ENCODE results near the gene ATP6V0A4.

DNA sequence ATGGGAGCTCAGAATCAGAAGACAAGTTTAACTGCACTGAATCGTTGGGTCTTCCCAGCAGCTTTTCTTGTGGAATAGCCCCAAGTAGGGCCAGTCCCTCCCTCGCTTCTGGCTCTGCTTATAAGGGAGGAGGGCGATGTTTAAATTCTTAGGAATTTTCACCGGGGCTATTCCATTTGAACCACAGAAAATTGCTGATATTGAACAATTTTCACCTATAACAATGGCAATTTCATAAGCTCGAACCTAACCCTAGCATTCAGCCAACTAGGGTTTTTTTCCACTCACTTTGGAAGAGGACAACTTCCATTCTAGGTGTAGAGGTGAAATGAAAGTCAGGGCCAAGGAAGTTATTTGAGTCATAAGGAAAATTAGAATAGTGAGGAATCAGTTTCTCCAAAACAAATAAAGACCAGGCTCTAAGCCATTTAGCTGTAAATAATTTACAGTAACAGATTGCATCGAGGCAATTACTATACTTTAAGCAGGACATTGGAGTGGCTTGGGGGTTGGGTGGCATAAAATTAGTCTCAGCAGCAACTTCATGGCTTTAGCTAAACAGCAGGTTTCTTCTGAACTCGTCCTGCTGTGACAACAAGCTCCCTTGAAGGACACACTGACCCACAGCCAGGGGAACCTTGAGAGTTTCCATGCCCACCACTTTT is 1.5 kb upstream of the ATP6V0A4 start:
- TF ChIP-seq GABPA (IDR thresholded peaks at IDR 0.05; ENCODE audit: low read depth) (no peak), SMC3 (IDR thresholded peaks at IDR 0.05; ENCODE audit: low read depth, low read length) (no peak), RFX5 (IDR thresholded peaks at IDR 0.05; ENCODE audit: low read length) (no peak), RXRA (IDR thresholded peaks at IDR 0.05; ENCODE audit: borderline replicate concordance, low read depth) (no peak)
- TF ChIP-seq, protein P1, sequence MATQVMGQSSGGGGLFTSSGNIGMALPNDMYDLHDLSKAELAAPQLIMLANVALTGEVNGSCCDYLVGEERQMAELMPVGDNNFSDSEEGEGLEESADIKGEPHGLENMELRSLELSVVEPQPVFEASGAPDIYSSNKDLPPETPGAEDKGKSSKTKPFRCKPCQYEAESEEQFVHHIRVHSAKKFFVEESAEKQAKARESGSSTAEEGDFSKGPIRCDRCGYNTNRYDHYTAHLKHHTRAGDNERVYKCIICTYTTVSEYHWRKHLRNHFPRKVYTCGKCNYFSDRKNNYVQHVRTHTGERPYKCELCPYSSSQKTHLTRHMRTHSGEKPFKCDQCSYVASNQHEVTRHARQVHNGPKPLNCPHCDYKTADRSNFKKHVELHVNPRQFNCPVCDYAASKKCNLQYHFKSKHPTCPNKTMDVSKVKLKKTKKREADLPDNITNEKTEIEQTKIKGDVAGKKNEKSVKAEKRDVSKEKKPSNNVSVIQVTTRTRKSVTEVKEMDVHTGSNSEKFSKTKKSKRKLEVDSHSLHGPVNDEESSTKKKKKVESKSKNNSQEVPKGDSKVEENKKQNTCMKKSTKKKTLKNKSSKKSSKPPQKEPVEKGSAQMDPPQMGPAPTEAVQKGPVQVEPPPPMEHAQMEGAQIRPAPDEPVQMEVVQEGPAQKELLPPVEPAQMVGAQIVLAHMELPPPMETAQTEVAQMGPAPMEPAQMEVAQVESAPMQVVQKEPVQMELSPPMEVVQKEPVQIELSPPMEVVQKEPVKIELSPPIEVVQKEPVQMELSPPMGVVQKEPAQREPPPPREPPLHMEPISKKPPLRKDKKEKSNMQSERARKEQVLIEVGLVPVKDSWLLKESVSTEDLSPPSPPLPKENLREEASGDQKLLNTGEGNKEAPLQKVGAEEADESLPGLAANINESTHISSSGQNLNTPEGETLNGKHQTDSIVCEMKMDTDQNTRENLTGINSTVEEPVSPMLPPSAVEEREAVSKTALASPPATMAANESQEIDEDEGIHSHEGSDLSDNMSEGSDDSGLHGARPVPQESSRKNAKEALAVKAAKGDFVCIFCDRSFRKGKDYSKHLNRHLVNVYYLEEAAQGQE (IDR thresholded peaks at IDR 0.05; ENCODE audit: low read depth, low read length) = no peak
- TF ChIP-seq, protein P2, sequence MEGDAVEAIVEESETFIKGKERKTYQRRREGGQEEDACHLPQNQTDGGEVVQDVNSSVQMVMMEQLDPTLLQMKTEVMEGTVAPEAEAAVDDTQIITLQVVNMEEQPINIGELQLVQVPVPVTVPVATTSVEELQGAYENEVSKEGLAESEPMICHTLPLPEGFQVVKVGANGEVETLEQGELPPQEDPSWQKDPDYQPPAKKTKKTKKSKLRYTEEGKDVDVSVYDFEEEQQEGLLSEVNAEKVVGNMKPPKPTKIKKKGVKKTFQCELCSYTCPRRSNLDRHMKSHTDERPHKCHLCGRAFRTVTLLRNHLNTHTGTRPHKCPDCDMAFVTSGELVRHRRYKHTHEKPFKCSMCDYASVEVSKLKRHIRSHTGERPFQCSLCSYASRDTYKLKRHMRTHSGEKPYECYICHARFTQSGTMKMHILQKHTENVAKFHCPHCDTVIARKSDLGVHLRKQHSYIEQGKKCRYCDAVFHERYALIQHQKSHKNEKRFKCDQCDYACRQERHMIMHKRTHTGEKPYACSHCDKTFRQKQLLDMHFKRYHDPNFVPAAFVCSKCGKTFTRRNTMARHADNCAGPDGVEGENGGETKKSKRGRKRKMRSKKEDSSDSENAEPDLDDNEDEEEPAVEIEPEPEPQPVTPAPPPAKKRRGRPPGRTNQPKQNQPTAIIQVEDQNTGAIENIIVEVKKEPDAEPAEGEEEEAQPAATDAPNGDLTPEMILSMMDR (IDR thresholded peaks at IDR 0.05) = no peak
